ENCODE measurements around the gene APOO. TPM values are rescaled to one million over a fixed set of nuclear protein-coding genes. Genes with fewer than 3 reads are reported as not detected.

Gene APOO
- total RNA-seq, 2 experiments from 2014 or later, result 25.1 to 26.3 TPM

DNA sequence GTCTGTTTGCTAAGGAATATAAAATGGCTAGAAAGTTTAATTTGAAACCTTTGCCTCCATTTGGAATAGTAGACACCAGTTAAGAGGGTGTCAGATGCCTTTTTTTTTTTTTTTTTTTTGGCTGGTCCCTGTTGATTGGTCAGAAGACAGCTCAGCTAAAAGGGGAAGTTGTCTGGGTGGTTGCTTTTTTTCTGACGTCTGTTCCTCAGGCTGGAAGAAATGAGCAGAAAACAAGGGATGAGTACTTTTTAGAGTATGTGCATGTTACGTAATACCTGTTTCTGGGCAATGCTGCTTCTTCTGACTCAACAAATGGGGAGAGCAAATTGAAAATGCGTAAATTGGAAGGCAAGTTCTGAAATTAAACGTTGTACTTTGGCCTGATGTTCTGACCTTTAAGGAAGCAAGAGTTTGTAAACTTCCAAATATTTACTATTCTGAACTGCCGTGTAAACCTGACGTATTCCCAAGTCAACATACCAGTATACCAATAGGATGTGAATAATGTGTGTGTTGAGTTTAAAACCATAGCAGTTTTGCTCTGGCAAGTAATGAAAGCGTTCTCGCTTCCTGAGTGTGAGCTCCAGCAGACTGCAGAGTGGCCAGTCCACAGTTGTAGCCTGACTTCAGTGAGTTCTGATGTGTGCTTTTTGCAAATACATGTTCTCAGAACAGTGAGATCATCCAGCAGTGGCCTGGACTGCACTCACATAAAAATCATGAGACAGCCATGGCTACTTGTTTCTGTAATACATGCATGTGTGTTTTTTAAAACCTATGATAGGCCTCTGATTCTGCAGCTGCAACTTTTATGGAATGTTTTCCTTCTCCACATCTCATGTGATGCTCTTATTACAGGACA lies 123.0 kb downstream of the APOO start:
- CTCF ChIA-PET, result interaction anchor here (0.7 to 5.6 kb wide), 6 partner anchors 33 to 269 kb away, joined by 3 to 80 read pairs (median 15); partner anchors contain the start of genes APOO, CXorf58 and EIF2S3
- POLR2A ChIA-PET, result interaction anchor here (0.6 to 4.1 kb wide), 14 partner anchors 10 to 270 kb away, joined by 4 to 44 read pairs (median 12); partner anchors contain the start of genes ACOT9, EIF2S3, KLHL15 and PRDX4
- Mint-ChIP-seq H3K27ac (peak overlapping the region; percentile 97), H3K9me3 (no peaks in the 10 kb centered on the region), H3K36me3 (ENCODE audit: low read depth) (peaks cover 25% of the 10 kb centered on the region), H3K27me3 (no peaks in the 10 kb centered on the region), H3K4me3 (peak overlapping the region; percentile 90), H3K4me1 (peaks cover 37% of the 10 kb centered on the region)
- no peak for DNase-seq

DNA sequence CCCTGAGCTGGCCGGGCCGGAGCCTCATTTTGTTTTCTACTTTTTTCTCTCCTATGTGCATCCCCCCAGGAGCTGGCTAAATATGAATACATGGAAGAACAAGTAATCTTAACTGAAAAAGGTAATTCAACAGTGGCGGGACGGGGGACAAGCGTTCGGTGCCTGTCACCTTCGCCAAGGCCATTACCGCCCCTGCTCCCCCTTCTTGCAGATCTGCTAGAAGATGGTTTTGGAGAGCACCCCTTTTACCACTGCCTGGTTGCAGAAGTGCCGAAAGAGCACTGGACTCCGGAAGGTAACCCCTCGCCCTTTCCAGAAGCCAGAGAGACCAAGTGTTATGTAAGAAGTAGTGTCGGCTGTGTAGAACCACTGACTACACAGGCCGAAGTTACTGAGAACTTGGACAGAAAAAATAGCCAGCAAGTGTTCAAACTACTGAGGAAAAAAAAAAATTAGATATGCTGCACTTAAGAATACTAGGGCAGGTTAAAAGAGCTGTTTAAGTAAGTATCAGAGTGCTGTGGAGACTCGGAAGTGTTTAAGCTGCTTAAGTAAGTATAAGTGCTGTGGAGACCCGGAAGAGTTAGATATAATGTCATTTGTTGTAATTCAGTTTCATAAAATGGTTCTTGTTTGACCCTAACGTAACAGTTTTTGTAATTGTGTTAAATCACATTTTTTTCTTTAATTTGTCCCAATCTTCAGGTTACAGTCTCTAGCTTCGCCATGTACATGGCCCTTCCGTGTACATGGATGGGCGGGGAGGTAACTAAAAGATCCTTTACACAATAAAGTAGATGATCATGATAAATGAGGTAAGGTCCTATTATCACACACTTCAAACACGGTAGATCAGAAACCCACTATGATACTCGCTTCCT lies 123.9 kb downstream of the APOO start:
- POLR2A ChIA-PET, result interaction anchor here (0.5 to 4.1 kb wide), 31 partner anchors 9 to 1810 kb away, joined by 3 to 44 read pairs (median 4); partner anchors contain the start of genes ACOT9, APOO, CXorf58 and EIF2S3
- Mint-ChIP-seq H3K36me3 (ENCODE audit: low read depth) (peaks cover 25% of the 10 kb centered on the region), H3K9me3 (no peaks in the 10 kb centered on the region), H3K27me3 (no peaks in the 10 kb centered on the region), H3K4me3 (peak overlapping the region; percentile 90), H3K4me1 (peaks cover 37% of the 10 kb centered on the region), H3K27ac (peak overlapping the region; percentile 97)
- CTCF ChIA-PET, result interaction anchor here (0.7 to 5.6 kb wide), 17 partner anchors 11 to 270 kb away, joined by 3 to 80 read pairs (median 4); partner anchors contain the start of genes ACOT9, APOO, CXorf58 and EIF2S3
- DNase-seq, result peak; percentile 22

Other genes with a start within 250 kb of the APOO start
- gene PRDX4, start 240.4 kb downstream of the APOO start, total RNA-seq, result 10 to 100 TPM; 34.8 to 35.0 TPM
- gene ACOT9, start 164.7 kb downstream of the APOO start, total RNA-seq, result 10 to 100 TPM; 37.3 to 39.5 TPM
- 100 to 1,000 TPM; 205 to 218 TPM for gene SAT1, start 124.8 kb downstream of the APOO start, total RNA-seq
- not detected for gene CXorf58, start 68 bp upstream of the APOO start, total RNA-seq
- 1 to 10 TPM; 9.3 TPM for gene KLHL15, start 119.2 kb upstream of the APOO start, total RNA-seq
- gene EIF2S3, start 147.0 kb upstream of the APOO start, total RNA-seq, result 100 to 1,000 TPM; 172 to 179 TPM
- 10 to 100 TPM; 40.8 to 43.3 TPM for gene ZFX, start 241.8 kb upstream of the APOO start, total RNA-seq

Data from activated CD4-positive, alpha-beta memory T cell treated with anti-CD3 and anti-CD28 coated beads, Interleukin-2, amount 10 ng/mL, durations not matched to agents 7 days and 5 days (primary cell).